Thyroid gland (tissue), 4 donors: ENCODE measurements around the gene MCHR1.

Source experiments
- POLR2A ChIP-seq, 2 donors: fragments of 450-650 bp; IDR thresholded peaks; one replicate each; pipeline ENCODE4 v1.6.1; 2017; ENCODE audit warnings: antibody characterized with exemption in 2 of 2, mild to moderate bottlenecking in 2 of 2, moderate library complexity in 1 of 2
- TF ChIP-seq, protein P1 (sequence below), 6 experiments: fragments of 200-600 bp in 3 of 6; fragments of 450-650 bp in 3 of 6; sonication (generic) in 3 of 6; IDR thresholded peaks; one replicate each; pipeline ENCODE4 v1.5.1; 2016 to 2019; ENCODE audit warnings: antibody characterized with exemption in 6 of 6, mild to moderate bottlenecking in 2 of 6, inconsistent platforms in 1 of 6, moderate library complexity in 1 of 6

DNA sequence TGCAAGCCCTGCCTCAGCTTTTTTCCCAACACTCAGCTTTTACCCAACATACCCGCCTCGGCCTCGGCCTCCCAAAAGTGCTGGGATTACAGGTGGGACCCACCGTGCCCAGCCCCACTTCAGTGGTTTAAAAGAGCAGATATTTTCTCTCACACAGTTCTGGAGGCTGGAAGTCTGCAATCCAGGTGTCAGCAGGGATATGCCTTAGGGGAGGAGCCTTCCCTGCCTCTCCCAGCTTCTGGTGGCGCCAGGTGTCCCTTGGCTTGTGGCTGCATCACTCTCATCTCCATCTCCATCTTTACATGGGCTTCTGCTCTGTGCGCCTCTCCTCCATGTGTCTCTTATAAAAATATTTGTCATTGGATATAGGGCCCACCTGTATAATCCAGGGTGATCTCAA is 50.0 kb downstream of the MCHR1 start:
- TF ChIP-seq, protein P1, sequence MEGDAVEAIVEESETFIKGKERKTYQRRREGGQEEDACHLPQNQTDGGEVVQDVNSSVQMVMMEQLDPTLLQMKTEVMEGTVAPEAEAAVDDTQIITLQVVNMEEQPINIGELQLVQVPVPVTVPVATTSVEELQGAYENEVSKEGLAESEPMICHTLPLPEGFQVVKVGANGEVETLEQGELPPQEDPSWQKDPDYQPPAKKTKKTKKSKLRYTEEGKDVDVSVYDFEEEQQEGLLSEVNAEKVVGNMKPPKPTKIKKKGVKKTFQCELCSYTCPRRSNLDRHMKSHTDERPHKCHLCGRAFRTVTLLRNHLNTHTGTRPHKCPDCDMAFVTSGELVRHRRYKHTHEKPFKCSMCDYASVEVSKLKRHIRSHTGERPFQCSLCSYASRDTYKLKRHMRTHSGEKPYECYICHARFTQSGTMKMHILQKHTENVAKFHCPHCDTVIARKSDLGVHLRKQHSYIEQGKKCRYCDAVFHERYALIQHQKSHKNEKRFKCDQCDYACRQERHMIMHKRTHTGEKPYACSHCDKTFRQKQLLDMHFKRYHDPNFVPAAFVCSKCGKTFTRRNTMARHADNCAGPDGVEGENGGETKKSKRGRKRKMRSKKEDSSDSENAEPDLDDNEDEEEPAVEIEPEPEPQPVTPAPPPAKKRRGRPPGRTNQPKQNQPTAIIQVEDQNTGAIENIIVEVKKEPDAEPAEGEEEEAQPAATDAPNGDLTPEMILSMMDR (IDR thresholded peaks at IDR 0.05), result no peak
- no peak for TF ChIP-seq POLR2A (IDR thresholded peaks at IDR 0.05)
